Fibroblast of peridontal ligament (primary cell): ENCODE data around the gene SAMD8.
A peak's percentile ranks its signal among the peaks of the same experiment; 100 is the strongest.
"Not testable (repeated sequence)": the region's sequence is repeated elsewhere in the genome, so short reads cannot be mapped to it uniquely, and the experiment has no call there.

Experiments
- DNase-seq: peaks from one replicate; pipeline ENCODE4 v3.0.0-alpha.2; 2010; ENCODE audit errors: extremely low read depth

Gene SAMD8

GRCh38 chr10:75195035-75195763 lies 83.7 kb downstream of the SAMD8 start:
- DNase-seq = peak; percentile 88

GRCh38 chr10:75197066-75197465 lies 85.6 kb downstream of the SAMD8 start:
- DNase-seq = no peak

- peak; percentile 35 for DNase-seq
Observed at GRCh38 chr10:75197906-75198305, 86.5 kb downstream of the SAMD8 start.

- not testable (repeated sequence) for DNase-seq
Observed at GRCh38 chr10:75199949-75200348, 88.5 kb downstream of the SAMD8 start.

- DNase-seq = no peak
Observed at GRCh38 chr10:75201793-75202307, 90.4 kb downstream of the SAMD8 start.

- DNase-seq = peak; percentile 73
Observed at GRCh38 chr10:75202321-75203045, 91.0 kb downstream of the SAMD8 start.

- not testable (repeated sequence) for DNase-seq
Observed at GRCh38 chr10:75203046-75203620, 91.7 kb downstream of the SAMD8 start.

- no peak for DNase-seq
Observed at GRCh38 chr10:75203724-75204123, 92.3 kb downstream of the SAMD8 start.

GRCh38 chr10:75205908-75206307 lies 94.5 kb downstream of the SAMD8 start:
- DNase-seq = no peak

- not testable (repeated sequence) for DNase-seq
Observed at GRCh38 chr10:75206638-75207037, 95.2 kb downstream of the SAMD8 start.

GRCh38 chr10:75207079-75207856 lies 95.8 kb downstream of the SAMD8 start:
- no peak for DNase-seq

GRCh38 chr10:75207857-75208144 lies 96.3 kb downstream of the SAMD8 start:
- DNase-seq = no peak

- DNase-seq = peak; percentile 86
Observed at GRCh38 chr10:75208181-75208580, 96.7 kb downstream of the SAMD8 start.

- no peak for DNase-seq
Observed at GRCh38 chr10:75209086-75209920, 97.8 kb downstream of the SAMD8 start.

- peak; percentile 83 for DNase-seq
Observed at GRCh38 chr10:75209921-75210281, 98.4 kb downstream of the SAMD8 start.

GRCh38 chr10:75210282-75211006 lies 99.0 kb downstream of the SAMD8 start, which contains the start of gene VDAC2:
TSS of gene VDAC2 (plus strand) at chr10:75210796. CDS start at chr10:75211159, 363 bp downstream.
- peak; percentile 81 for DNase-seq

GRCh38 chr10:75211007-75211691 lies 99.7 kb downstream of the SAMD8 start:
- peak; percentile 65 for DNase-seq

GRCh38 chr10:75212343-75212742 lies 100.9 kb downstream of the SAMD8 start:
- no peak for DNase-seq

- DNase-seq = no peak
Observed at GRCh38 chr10:75220274-75220673, 108.8 kb downstream of the SAMD8 start.

- not testable (repeated sequence) for DNase-seq
Observed at GRCh38 chr10:75221492-75221891, 110.0 kb downstream of the SAMD8 start.
